Fibroblast of mammary gland (primary cell): ENCODE data around the gene HEPN1.

Source experiments
- DNase-seq: peaks from one replicate; pipeline ENCODE4 v3.0.0-alpha.2; 2010; ENCODE audit warnings: low read depth
- H3K4me3 ChIP-seq: 2 replicates; pipeline ENCODE4 v1.5.1; 2011; ENCODE audit warnings: low read depth, mild to moderate bottlenecking, low read length, moderate library complexity; ENCODE audit not compliant: control insufficient read depth
- TF ChIP-seq, protein P1 (sequence below): conservative IDR thresholded peaks from 2 replicates; pipeline ENCODE4 v1.5.1; 2011; ENCODE audit warnings: low read depth, low read length, inconsistent platforms; ENCODE audit not compliant: control insufficient read depth, insufficient read depth

The HEPN1 gene

DNA sequence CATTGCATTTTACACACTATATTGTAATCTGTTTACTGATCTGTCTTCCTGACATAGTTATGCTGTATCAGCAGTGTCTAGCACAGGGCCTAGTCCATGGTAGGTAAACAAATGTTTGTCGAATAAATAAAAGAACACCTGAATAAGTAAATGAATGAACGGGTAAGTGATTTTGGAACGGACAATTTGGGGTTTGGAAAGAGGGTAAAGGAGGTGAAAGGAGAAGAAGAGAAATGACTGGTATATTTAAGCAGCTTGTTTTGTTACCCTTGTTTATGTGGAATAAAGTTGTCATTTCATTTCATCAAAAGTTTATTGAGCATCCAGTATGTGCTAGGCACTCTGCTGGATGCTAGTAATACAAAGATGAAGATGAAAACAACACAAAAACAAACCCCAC lies at the start of gene HEPN1:
TSS of gene HEPN1 (plus strand) at position 301 of the 400 bp plus-strand sequence.
- H3K4me3 ChIP-seq = no peak within 1 kb of the TSS
- DNase-seq = no peak
- TF ChIP-seq, protein P1, sequence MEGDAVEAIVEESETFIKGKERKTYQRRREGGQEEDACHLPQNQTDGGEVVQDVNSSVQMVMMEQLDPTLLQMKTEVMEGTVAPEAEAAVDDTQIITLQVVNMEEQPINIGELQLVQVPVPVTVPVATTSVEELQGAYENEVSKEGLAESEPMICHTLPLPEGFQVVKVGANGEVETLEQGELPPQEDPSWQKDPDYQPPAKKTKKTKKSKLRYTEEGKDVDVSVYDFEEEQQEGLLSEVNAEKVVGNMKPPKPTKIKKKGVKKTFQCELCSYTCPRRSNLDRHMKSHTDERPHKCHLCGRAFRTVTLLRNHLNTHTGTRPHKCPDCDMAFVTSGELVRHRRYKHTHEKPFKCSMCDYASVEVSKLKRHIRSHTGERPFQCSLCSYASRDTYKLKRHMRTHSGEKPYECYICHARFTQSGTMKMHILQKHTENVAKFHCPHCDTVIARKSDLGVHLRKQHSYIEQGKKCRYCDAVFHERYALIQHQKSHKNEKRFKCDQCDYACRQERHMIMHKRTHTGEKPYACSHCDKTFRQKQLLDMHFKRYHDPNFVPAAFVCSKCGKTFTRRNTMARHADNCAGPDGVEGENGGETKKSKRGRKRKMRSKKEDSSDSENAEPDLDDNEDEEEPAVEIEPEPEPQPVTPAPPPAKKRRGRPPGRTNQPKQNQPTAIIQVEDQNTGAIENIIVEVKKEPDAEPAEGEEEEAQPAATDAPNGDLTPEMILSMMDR = no peak

DNA sequence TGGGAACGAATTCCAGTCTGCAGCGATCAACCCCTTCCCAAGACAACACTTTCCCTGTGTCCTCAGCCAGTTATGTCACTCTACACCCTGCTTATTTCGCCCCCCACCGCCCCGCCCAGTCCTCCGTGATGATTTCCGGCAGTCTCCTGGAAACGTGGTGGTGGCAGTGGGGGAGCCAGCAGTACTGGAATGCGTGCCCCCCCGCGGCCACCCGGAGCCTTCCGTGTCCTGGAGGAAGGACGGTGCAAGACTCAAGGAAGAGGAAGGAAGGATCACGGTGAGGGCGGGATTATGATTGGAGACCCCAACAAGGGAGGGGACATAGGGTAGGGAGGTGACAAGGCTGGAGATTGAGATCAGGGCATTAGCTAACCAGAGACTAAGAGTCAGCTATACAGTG lies 49.7 kb upstream of the HEPN1 start:
- H3K4me3 ChIP-seq = no peak overlapping the region
- DNase-seq = no peak
- TF ChIP-seq, protein P1 = no peak

DNA sequence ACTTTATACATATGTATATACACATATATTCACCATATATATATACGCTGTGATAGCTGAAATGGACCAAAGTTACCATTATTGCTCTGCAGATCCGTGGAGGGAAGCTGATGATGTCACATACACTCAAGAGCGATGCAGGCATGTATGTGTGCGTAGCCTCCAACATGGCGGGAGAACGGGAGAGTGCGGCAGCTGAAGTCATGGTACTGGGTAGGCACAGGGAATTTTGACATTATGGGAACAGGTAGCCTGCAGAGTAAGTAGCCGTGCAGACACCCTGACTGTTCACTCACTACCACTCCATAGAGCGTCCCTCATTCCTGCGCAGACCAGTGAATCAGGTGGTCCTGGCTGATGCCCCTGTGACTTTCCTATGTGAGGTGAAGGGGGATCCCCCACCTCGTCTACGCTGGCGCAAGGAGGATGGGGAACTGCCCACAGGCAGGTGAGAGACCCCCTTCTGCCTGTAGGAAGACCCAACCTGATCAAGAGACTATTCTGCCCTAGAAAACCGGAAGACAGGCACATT lies 49.1 kb upstream of the HEPN1 start:
- TF ChIP-seq, protein P1 = no peak
- no peak for DNase-seq
- H3K4me3 ChIP-seq = no peak overlapping the region

DNA sequence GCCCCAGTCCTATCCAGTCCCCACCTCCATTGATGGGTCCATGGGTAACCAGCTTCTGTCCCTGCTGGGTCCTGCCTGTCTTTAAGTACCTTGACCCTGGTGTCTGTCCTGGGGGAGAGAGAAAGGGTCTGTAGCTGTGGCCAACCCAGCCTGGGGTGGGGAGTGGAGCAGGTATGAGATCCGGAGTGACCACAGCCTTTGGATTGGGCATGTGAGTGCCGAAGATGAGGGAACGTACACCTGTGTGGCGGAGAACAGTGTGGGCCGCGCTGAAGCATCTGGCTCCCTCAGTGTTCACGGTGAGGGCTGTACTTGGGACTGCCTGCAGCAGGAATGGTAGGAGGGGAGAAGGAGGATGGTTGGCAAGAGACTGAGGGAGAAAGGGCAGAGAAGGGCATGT lies 48.6 kb upstream of the HEPN1 start:
- DNase-seq = no peak
- TF ChIP-seq, protein P1 = no peak
- no peak overlapping the region for H3K4me3 ChIP-seq

DNA sequence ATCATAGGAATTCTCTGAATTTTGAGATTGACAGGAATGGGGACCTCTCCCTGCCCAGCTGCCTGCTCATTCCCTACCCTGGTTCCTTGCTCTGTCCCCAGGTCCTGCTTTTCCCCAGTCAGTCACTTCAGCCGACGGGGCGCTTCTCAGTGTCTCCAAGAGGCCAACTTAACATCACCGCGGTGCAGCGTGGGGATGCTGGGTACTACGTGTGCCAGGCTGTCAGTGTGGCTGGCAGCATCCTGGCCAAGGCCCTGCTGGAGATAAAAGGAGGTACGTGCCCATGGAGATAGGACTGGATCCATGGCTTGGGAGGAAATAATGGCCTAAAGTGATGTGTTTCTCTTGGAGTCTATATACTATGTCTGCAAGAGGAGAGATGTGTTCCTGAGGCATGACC lies 46.8 kb upstream of the HEPN1 start:
- no peak for DNase-seq
- no peak overlapping the region for H3K4me3 ChIP-seq
- TF ChIP-seq, protein P1 = no peak

DNA sequence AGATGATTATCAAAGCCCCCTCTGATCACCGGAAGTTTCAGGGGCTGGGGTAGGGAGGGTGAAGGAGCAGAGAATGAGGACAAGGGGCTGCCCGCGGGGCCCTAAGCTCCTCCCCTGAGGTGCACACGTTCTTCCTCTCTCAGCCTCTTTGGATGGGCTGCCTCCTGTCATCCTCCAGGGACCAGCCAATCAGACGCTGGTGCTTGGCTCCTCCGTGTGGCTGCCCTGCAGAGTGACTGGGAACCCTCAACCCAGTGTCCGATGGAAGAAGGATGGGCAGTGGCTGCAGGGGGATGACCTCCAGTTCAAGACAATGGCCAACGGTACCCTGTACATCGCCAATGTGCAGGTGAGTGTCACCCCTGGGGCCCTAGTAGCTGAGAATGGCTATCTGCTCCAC lies 46.3 kb upstream of the HEPN1 start:
- TF ChIP-seq, protein P1 = no peak

DNA sequence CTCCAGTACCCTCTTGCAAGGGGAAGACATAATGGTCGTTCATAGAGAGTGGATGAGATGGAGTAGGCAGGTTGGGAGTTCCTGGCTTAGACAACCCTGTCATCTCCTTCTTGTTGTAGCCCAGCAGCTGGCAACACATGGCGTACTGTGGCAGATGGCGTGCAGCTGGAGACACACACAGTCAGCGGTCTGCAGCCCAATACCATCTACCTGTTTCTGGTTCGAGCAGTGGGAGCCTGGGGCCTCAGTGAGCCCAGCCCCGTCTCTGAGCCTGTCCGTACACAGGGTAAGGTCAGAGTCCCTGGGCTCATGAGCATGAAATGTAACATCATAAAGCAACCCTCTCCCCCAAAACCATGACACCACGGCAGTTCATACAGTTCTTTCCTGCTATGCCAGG lies 45.1 kb upstream of the HEPN1 start:
- TF ChIP-seq, protein P1 = no peak
- no peak for DNase-seq
- no peak overlapping the region for H3K4me3 ChIP-seq

More for the DNA sequence above, 46.3 kb upstream of the HEPN1 start:
- H3K4me3 ChIP-seq = no peak overlapping the region
- no peak for DNase-seq
